HL-60/S4 treated with retinoic acid at 250 ng/mL for 4 days and 3 days (cell line): ENCODE data around the gene MORN1.

Experiments
- in situ Hi-C: fragments of 300-500 bp; cut with MboI; formaldehyde crosslinking; loops from 2 replicates; pipeline ENCODE4 v1.7.0; 2022; ENCODE audit warnings: low sequenced_read_pairs

Gene MORN1

GRCh38 chr1:2406451-2407041 is 15.2 kb upstream of the MORN1 start:
- in situ Hi-C loops = loop anchor here (25.0 kb wide), 1 partner anchor 1006 kb away; no protein-coding TSS in a partner anchor

GRCh38 chr1:2405588-2406295 is 14.4 kb upstream of the MORN1 start:
- in situ Hi-C loops = loop anchor here (25.0 kb wide), 1 partner anchor 1007 kb away; no protein-coding TSS in a partner anchor

DNA sequence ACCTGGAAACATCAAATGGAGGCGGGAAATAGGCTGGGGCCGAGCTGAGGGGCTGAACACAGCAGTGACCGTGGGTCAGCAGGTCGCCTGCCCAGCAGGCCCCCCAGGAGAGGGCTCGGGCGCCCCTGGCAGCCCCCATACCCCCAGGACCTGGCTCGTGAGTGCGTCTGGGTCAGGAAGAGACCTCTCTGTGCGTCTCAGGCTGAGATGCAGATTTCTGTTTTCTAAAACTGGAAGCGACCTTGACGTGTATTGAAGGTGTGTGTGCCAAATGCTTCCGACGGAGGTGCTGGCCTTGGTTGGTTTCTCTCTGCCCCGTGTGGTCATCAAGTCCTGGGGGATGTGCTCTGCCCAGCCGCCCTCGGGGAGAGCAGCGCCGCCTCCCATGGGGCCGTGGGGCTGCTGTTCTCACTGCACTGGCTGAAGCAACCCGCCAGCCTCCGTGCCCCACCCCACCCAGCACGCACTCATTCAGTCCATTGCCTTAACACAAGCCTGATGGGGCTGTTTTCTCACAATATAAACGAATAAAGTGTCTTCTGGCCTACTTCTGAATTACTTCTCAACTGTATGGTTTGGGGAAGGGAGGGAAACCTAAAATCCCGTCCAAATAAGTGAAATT is 13.6 kb upstream of the MORN1 start:
- in situ Hi-C loops = loop anchor here (25.0 kb wide), 1 partner anchor 1007 kb away; no protein-coding TSS in a partner anchor

DNA sequence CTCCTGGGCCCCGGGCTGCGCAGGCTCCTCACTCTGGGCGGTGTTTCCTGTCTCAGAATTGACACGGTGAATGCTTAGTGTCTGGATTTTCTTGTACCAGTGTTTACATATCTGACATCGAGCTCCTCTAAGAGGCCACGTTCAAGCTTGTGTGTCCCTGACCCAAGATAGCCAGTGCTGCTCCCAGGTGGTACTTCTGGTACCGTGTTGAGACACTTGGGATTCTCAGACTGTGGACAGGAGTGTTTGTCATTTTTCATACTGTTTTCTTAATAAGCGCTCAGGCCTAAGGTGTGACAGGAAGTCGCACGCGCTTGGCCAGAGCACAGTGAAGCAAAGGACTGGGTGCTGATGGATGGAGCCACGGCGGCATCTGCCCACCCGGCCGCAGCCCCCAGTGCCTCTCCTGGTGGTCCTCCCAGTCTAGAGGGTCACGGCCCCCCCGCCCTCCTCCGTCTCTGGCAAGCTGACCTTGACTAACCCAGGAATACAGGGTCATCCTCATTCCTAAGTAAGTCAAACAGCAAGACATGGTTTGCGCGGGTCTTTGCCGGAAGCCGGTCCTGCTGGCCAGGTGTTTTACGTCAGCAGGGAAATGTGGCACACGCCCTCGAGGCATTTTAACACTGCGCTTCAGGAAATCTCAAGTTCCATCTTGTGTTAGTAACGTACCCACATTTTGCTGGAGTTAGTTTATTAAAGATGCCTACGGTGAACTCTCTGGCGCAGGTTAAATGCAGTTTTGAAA is 13.0 kb upstream of the MORN1 start:
- in situ Hi-C loops = loop anchor here (25.0 kb wide), 1 partner anchor 1008 kb away; no protein-coding TSS in a partner anchor

DNA sequence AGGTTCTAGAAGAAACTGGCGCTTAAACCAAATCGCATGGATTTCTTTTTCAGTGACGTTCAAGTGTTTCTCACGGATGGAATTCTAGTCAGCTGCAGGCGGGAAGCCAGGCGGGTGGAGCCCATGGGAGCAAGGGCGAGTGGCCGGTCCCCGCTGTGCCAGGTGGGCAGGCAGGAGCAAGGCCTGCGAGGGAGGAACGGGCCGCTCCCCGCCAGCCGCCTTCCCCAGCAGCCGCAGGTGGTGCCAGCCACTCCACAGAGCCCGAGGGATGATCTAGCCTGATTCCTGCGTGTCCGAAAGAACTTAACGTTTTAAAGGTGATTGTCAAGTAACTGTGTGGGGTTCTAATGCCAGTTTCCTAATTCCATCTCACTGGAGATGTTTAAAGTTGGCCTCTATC is 11.9 kb upstream of the MORN1 start:
- in situ Hi-C loops = loop anchor here (25.0 kb wide), 1 partner anchor 1009 kb away; no protein-coding TSS in a partner anchor

DNA sequence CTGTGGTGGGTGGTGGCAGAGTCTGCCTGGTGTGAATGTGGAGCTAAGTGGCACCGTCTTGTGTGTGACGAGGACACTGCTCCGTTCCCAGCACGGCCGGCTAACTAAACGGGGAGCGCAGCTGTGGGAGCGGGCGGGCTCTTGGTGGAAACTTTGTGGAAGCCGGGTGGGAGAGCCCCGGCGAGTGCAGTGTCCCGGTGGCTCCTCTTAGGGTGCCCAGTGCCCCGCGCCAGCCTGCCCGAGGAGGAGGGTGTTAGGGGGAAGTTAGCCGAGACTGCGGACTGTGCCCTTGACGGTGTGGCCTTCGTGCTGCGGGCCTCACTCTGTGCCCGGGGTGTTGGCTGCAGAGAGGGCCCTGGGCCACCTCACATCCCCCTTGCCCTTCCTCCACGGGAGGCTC is 11.1 kb upstream of the MORN1 start:
- in situ Hi-C loops = loop anchor here (25.0 kb wide), 1 partner anchor 1010 kb away; no protein-coding TSS in a partner anchor

DNA sequence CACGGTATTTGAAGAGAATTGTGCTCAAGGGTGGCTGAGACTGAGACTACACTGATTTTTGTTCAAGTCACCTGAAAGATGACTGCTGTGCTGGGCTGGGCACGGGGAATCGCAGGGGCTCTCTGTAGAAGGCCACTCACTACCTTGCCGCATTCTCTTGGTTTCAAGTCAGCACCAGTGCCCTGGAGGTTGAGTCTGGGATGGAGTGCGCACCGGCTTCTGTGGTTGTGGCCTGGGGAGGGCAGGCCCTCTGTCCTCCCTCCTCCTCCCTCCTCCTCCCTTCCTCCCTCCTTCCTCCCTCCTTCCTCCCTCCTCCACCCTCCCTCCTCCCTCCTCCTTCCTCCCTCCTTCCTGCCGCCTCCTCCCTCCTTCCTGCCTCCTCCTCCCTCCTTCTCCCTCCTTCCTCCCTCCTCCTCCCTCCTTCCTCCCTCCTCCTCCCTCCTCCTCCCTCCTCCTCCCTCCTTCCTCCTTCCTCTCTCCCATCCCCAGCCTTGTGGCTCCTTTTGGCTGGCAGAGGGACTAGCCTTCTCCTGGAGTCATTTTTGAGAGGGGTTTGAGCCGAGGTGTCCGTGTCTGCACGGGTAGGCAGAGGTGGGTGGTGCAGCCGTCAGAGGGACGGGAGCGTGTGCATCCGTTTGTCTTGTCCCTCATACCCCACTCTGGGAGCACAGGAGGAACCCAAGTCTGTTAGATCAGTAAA is 9.7 kb upstream of the MORN1 start:
- in situ Hi-C loops = loop anchor here (25.0 kb wide), 1 partner anchor 1011 kb away; no protein-coding TSS in a partner anchor

GRCh38 chr1:2400576-2400909 is 9.2 kb upstream of the MORN1 start:
- in situ Hi-C loops = loop anchor here (25.0 kb wide), 1 partner anchor 1012 kb away; no protein-coding TSS in a partner anchor

- in situ Hi-C loops = loop anchor here (25.0 kb wide), 1 partner anchor 1012 kb away; no protein-coding TSS in a partner anchor
Observed at GRCh38 chr1:2399890-2400575, 8.7 kb upstream of the MORN1 start.

- in situ Hi-C loops = no loop called here
Observed at GRCh38 chr1:2398871-2399270, 7.5 kb upstream of the MORN1 start.

DNA sequence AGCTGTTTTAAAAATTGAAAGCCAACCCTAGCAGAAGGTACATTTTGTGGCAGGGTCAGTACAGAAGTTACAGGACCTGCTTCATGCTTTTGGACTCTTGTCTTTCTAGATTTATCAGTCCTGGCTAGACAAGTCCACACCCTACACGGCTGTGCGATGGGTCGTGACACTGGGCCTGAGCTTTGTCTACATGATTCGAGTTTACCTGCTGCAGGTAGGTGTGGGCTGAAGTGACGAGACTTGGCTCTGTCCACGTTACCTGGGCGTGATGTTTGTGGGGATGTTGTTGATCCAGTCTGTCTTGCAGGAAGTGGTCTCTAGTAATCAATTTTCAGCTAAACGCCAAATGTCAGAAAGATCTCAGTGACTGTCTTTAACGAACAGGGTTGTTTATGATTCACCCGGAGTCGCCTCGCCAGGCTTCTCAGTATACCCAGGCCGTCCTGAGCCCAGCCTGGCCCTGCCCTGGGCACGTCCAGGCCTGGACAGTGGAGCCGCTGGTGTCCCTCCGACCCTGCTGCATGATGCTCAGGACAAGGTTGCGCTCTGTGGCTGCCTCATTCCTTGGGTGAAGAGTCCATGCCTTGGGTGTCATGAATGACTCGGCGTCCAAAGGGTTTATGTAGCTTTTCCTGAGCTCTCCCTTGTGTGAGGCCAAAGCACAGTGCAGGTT is 5.8 kb upstream of the MORN1 start:
- in situ Hi-C loops = no loop called here

DNA sequence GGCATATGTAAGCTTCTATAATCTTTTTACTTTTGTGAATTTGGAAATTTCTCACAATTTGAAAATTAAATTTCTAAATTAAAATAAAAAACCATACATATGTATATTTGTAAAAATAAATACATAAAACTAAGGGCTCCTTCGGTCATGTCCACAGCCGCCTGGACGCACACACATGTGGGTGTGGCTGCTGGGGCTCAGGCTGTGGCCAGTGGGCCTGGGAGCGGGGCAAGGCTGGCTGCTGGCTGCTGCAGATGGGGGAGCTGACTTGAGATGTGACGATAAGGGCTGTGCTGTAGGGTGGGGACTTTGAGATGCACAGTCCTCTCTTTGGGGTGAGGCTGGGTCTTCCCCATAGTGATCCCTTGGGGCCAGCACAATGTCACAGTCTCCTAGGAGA is 5.1 kb upstream of the MORN1 start:
- in situ Hi-C loops = no loop called here

- in situ Hi-C loops = no loop called here
Observed at GRCh38 chr1:2396059-2396458, 4.7 kb upstream of the MORN1 start.

DNA sequence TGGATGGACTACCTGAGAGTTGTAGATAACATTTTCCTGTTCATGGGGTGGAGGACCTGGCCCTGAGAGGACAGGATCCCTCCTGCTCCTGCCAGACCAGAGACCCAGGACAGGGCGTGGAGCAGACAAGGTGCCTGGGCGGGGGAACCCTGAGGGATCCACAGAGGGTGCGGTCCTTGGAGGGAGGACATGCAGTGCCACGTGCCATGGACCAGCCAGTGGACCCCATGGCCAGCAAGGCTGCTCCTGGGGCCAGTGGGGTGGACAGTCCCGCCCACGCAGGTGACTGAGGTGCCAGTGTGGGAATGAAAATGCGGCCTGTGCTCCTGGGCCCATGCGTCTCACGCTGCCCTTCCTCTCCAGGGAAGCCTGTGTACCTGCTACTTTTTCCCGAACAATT is 3.9 kb upstream of the MORN1 start:
- in situ Hi-C loops = no loop called here

- in situ Hi-C loops = no loop called here
Observed at GRCh38 chr1:2394761-2395160, 3.4 kb upstream of the MORN1 start.

DNA sequence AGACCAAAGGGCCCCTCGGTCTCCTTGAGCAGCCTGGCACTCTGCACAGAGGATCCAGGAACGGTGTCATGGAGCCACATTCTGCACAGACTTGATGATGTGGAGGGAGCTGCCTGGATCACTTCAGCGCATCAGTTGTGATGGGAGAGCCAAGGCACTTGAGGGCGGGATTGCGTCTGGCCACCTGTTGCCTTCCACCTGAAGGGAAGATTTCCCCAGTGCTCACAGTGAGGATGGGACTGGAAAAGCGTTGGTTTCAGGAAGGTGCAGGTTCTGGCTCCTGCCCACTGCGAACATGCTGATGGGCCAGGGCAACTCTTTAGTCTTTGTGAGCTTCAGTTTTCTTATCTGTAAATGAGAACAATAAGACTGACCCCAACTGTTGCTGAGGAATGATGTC is 2.9 kb upstream of the MORN1 start:
- in situ Hi-C loops = no loop called here

DNA sequence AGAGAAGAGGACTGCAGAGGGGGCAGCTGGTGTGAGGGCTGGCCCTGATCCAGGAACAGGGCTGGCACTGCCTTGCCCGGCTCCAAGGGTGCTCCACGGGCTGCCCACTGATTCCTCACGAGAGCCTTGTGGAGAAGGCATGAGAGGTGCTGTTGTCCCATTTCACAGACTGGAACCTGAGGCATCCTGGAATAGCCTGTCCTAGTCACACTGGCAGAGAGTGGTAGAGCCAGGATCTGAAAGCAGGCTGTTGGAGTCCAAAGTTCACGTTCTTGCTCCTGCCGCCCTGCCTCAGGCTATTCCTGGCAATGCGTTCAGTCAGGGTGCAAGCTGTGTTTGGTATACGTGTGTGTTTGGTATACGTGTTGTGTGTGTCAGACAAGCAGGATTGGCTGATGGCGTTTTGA is 2.1 kb upstream of the MORN1 start:
- in situ Hi-C loops = no loop called here

DNA sequence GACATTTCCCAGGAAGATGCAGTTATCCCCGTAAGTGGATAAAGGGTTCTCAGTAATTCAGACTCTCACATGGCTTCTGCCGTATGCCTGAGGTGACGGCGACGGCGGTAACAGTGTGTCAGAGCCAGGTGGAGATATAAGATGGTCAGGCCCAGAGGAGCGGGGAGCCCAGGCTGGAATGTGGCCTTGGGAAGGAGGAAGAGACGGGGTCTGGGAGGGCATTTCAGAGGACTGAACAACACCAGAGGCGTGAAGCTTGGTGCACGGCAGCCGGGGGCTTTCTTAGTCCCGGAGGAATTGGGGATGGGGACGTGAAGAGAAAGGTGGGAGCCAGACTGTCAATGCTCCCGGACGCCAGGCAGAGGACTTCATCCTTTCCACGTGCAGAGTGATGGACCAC is 1.3 kb upstream of the MORN1 start:
- in situ Hi-C loops = no loop called here

GRCh38 chr1:2391931-2392509 is 666 bp upstream of the MORN1 start:
- in situ Hi-C loops = no loop called here
